Prostate gland (tissue), 2 donors: ENCODE results near the gene C1D.
"Not testable (repeated sequence)": the region's sequence is repeated elsewhere in the genome, so short reads cannot be mapped to it uniquely, and the experiment has no call there.

Experiments used
- POLR2A ChIP-seq: fragments of 450-650 bp; IDR thresholded peaks from one replicate; pipeline ENCODE4 v1.6.1; 2016; ENCODE audit warnings: antibody characterized with exemption, mild to moderate bottlenecking
- TF ChIP-seq, protein P1 (sequence below), 4 experiments: fragments of 200-600 bp in 2 of 4; fragments of 450-650 bp in 2 of 4; sonication (generic) in 2 of 4; IDR thresholded peaks; 1 replicate in 3 of 4; 2 replicates in 1 of 4; pipeline ENCODE4 v1.5.1; 2016 to 2019; ENCODE audit warnings: antibody characterized with exemption in 4 of 4, mild to moderate bottlenecking in 2 of 4, moderate library complexity in 2 of 4

DNA sequence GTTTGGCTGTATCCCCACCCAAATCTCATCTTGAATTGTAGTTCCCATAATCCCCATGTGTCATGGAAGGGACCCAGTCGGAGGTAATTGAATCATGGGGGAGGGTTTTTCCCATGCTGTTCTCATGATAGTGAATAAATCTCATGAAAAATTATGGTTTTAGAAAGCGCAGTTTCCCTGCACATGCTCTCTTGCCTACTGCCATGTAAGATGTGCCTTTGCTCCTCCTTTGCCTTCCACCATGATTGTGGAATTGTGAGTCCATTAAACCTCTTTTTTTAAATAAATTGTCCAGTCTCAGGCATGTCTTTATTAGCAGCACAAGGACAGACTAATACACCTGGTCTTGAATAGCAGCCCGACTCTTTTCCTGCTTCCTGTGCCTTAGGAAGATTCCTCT, 68.7 kb downstream of the C1D start:
- not testable (repeated sequence) for TF ChIP-seq POLR2A
- TF ChIP-seq, protein P1, sequence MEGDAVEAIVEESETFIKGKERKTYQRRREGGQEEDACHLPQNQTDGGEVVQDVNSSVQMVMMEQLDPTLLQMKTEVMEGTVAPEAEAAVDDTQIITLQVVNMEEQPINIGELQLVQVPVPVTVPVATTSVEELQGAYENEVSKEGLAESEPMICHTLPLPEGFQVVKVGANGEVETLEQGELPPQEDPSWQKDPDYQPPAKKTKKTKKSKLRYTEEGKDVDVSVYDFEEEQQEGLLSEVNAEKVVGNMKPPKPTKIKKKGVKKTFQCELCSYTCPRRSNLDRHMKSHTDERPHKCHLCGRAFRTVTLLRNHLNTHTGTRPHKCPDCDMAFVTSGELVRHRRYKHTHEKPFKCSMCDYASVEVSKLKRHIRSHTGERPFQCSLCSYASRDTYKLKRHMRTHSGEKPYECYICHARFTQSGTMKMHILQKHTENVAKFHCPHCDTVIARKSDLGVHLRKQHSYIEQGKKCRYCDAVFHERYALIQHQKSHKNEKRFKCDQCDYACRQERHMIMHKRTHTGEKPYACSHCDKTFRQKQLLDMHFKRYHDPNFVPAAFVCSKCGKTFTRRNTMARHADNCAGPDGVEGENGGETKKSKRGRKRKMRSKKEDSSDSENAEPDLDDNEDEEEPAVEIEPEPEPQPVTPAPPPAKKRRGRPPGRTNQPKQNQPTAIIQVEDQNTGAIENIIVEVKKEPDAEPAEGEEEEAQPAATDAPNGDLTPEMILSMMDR (IDR thresholded peaks at IDR 0.05): not testable (repeated sequence)
